ENCODE data around the gene CFDP1. TPM values are rescaled to one million over a fixed set of nuclear protein-coding genes. Genes with fewer than 3 reads are reported as not detected.
A peak's percentile ranks its signal among the peaks of the same experiment; 100 is the strongest.

CFDP1 gene
- total RNA-seq, 1 experiment from 2014 or later = 77.6 TPM

- Histone ChIP-seq H3K9me3 (no peaks in the 10 kb centered on the region), H3K36me3 (ENCODE audit: control insufficient read depth, insufficient read depth, low read length) (no peaks in the 10 kb centered on the region), H3K4me3 (ENCODE audit: low read depth, low read length) (no peak overlapping the region), H3K27me3 (replicated peaks; ENCODE audit: control insufficient read depth, insufficient read depth, low read length) (no peaks in the 10 kb centered on the region), H3K4me1 (peaks cover 36% of the 10 kb centered on the region)
- Mint-ChIP-seq H3K4me1 (ENCODE audit: low read depth, unreplicated experiment) (peaks cover 24% of the 10 kb centered on the region), H3K36me3 (ENCODE audit: insufficient read depth, unreplicated experiment) (peaks cover 19% of the 10 kb centered on the region), H3K27me3 (ENCODE audit: insufficient read depth, unreplicated experiment) (no peaks in the 10 kb centered on the region), H3K9me3 (ENCODE audit: unreplicated experiment) (no peaks in the 10 kb centered on the region), H3K27ac (ENCODE audit: unreplicated experiment) (no peak overlapping the region), H3K4me3 (ENCODE audit: unreplicated experiment) (no peak overlapping the region)
- POLR2A ChIA-PET = interaction anchor here (0.7 kb wide), 1 partner anchor 12 kb away, joined by 3 read pairs; no protein-coding TSS in a partner anchor
- intact Hi-C loops (cut with micrococcal nuclease; ENCODE audit: unreplicated experiment) = no loop called here
- CTCF ChIA-PET = interaction anchor here (1.4 kb wide), 1 partner anchor 79 kb away, joined by 6 read pairs; no protein-coding TSS in a partner anchor
- TF ChIP-seq CTCF (IDR thresholded peaks at IDR 0.05; ENCODE audit: insufficient read depth in 1 of 2, low read depth in 1 of 2, low read length in 1 of 2, severe bottlenecking in 1 of 2, unreplicated experiment in 1 of 2) = no peak
- DNase-seq = no peak
- BruUV-seq (replicated peaks) = no TSS peak
Measured at GRCh38 chr16:75312875-75313274, 120.4 kb downstream of the CFDP1 start.

DNA sequence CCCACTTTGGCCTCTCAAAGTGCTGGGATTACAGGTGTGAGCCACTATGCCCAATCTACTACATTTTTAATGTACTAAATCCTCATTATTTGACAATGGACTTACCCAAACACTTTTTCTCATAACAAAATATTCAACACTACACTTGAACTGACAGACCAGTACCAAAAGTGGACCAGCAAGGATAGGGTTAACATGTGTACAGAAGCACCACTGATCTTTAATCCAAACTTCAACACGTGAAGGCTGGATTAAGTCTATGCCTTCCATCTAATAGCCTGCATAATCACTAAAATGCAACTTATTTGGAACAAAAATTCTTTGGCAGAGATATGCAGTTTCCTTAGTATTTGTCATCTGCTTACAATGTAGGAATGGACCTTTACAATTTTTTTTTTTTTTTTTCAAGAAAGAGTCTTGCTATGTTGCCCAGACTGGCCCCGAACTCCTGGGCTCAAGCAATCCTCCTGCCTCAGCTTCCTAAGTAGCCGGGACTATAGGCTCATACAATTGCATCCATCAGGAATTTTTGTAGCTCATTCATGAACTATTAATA, 121.8 kb downstream of the CFDP1 start:
- Histone ChIP-seq H3K36me3 (ENCODE audit: control insufficient read depth, insufficient read depth, low read length) (no peaks in the 10 kb centered on the region), H3K27me3 (replicated peaks; ENCODE audit: control insufficient read depth, insufficient read depth, low read length) (no peaks in the 10 kb centered on the region), H3K4me3 (ENCODE audit: low read depth, low read length) (no peak overlapping the region), H3K4me1 (peaks cover 46% of the 10 kb centered on the region), H3K9me3 (no peaks in the 10 kb centered on the region)
- Mint-ChIP-seq H3K4me3 (ENCODE audit: unreplicated experiment) (no peak overlapping the region), H3K4me1 (ENCODE audit: low read depth, unreplicated experiment) (peaks cover 32% of the 10 kb centered on the region), H3K27me3 (ENCODE audit: insufficient read depth, unreplicated experiment) (no peaks in the 10 kb centered on the region), H3K27ac (ENCODE audit: unreplicated experiment) (peak overlapping the region; percentile 24), H3K36me3 (ENCODE audit: insufficient read depth, unreplicated experiment) (peaks cover 24% of the 10 kb centered on the region), H3K9me3 (ENCODE audit: unreplicated experiment) (no peaks in the 10 kb centered on the region)
- no TSS peak for BruUV-seq (replicated peaks)
- TF ChIP-seq CTCF (IDR thresholded peaks at IDR 0.05; ENCODE audit: insufficient read depth in 1 of 2, low read depth in 1 of 2, low read length in 1 of 2, severe bottlenecking in 1 of 2, unreplicated experiment in 1 of 2) = no peak
- intact Hi-C loops (cut with micrococcal nuclease; ENCODE audit: unreplicated experiment) = loop anchor here (2.0 kb wide), 1 partner anchor 47 kb away; no protein-coding TSS in a partner anchor
- no peak for DNase-seq
- ChIA-PET CTCF (interaction anchor here (0.8 to 1.0 kb wide), 2 partner anchors 9 to 112 kb away, joined by 3 read pairs; no protein-coding TSS in a partner anchor), POLR2A (no interaction called here)

DNA sequence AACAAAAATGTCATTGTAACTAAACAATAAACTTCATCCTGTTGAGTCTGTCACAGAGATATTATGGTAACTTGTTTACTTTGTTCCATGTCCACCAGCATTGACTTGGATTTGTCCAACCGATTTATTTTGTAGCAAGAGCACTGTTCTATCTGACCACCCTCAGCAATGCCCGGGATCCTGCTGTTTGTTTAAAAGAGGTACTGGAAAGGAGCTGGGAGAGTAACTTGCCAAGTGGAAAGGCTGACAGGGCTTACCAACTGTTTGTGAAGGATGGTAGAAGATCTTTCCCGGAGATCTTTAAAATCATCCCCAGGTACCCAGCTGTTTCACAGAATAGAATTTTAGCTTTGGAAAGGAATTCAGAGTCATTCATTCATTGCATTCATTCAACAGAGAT, 122.8 kb downstream of the CFDP1 start:
- Mint-ChIP-seq H3K27me3 (ENCODE audit: insufficient read depth, unreplicated experiment) (no peaks in the 10 kb centered on the region), H3K4me1 (ENCODE audit: low read depth, unreplicated experiment) (peaks cover 41% of the 10 kb centered on the region), H3K9me3 (ENCODE audit: unreplicated experiment) (no peaks in the 10 kb centered on the region), H3K4me3 (ENCODE audit: unreplicated experiment) (peak overlapping the region; percentile 56), H3K36me3 (ENCODE audit: insufficient read depth, unreplicated experiment) (peaks cover 24% of the 10 kb centered on the region), H3K27ac (ENCODE audit: unreplicated experiment) (peak overlapping the region; percentile 94)
- no peak overlapping the region for H3K4me3 ChIP-seq (ENCODE audit: low read depth, low read length)
- H3K4me1 ChIP-seq = peaks cover 55% of the 10 kb centered on the region
- no peak for DNase-seq
- no peaks in the 10 kb centered on the region for H3K36me3 ChIP-seq (ENCODE audit: control insufficient read depth, insufficient read depth, low read length)
- no peaks in the 10 kb centered on the region for H3K9me3 ChIP-seq
- ChIA-PET POLR2A (interaction anchor here (1.2 kb wide), 1 partner anchor 60 kb away, joined by 3 read pairs; no protein-coding TSS in a partner anchor), CTCF (no interaction called here)
- no peak for TF ChIP-seq CTCF (IDR thresholded peaks at IDR 0.05; ENCODE audit: insufficient read depth in 1 of 2, low read depth in 1 of 2, low read length in 1 of 2, severe bottlenecking in 1 of 2, unreplicated experiment in 1 of 2)
- H3K27me3 ChIP-seq (replicated peaks; ENCODE audit: control insufficient read depth, insufficient read depth, low read length) = no peaks in the 10 kb centered on the region
- BruUV-seq (replicated peaks) = no TSS peak
- intact Hi-C loops (cut with micrococcal nuclease; ENCODE audit: unreplicated experiment) = loop anchor here (2.0 kb wide), 1 partner anchor 46 kb away; no protein-coding TSS in a partner anchor

Measured in Caco-2 (cell line).